Panc1 (cell line): ENCODE results near the gene KLK5. TPM values are rescaled to one million over a fixed set of nuclear protein-coding genes. Genes with fewer than 3 reads are reported as not detected.

Experiments
- ATAC-seq: fragments of 200-7000 bp; cut with Tn5 transposase; 2 replicates; pipeline ENCODE4 v1.9.1; 2020; ENCODE audit warnings: mild to moderate bottlenecking, moderate library complexity
- BruUV-seq: library from RNA; stranded (reverse); fragments of 400-500 nt; replicated peaks from 2 replicates; lab custom pipeline; 2021; lab: Mats Ljungman, UMichigan
- CTCF ChIA-PET: fragments of 300-600 bp; sonication (Branson Sonifier 250); formaldehyde crosslinking; loops from one replicate; lab custom pipeline; 2022; ENCODE audit warnings: antibody characterized with exemption; lab: Charles Lee
- POLR2A ChIA-PET: fragments of 300-600 bp; sonication (Branson Sonifier 250); formaldehyde crosslinking; loops from one replicate; lab custom pipeline; 2022; ENCODE audit warnings: antibody characterized with exemption; lab: Charles Lee
- DNase-seq: peaks from one replicate; pipeline ENCODE4 v3.0.0-alpha.2; 2010; ENCODE audit warnings: low read depth, low spot score
- H3K27ac ChIP-seq: 2 replicates; pipeline ENCODE4 v1.5.1; 2011; ENCODE audit warnings: mild to moderate bottlenecking, low read length, inconsistent platforms
- H3K27me3 ChIP-seq: fragments of 200-500 bp; sonication (Bioruptor generic); 2 replicates; pipeline ENCODE4 v1.6.0; 2014; ENCODE audit warnings: low read length, inconsistent platforms; ENCODE audit not compliant: control insufficient read depth, insufficient read depth
- H3K36me3 ChIP-seq: fragments of 200-500 bp; sonication (Bioruptor generic); 2 replicates; pipeline ENCODE4 v1.5.1; 2014; ENCODE audit warnings: inconsistent platforms, mild to moderate bottlenecking, low read length, moderate library complexity; ENCODE audit not compliant: control insufficient read depth, insufficient read depth
- H3K4me1 ChIP-seq: 2 replicates; pipeline ENCODE4 v1.5.1; 2011; ENCODE audit warnings: inconsistent platforms, mild to moderate bottlenecking, low read length, moderate library complexity; ENCODE audit not compliant: control insufficient read depth, insufficient read depth
- H3K4me3 ChIP-seq, 2 experiments: 2 replicates each; pipeline ENCODE4 v1.5.1; 2011 to 2012; ENCODE audit warnings: low read depth in 2 of 2, low read length in 2 of 2, mild to moderate bottlenecking in 2 of 2, inconsistent platforms in 1 of 2, moderate library complexity in 1 of 2
- H3K9me3 ChIP-seq: fragments of 200-500 bp; sonication (Bioruptor generic); 2 replicates; pipeline ENCODE4 v1.5.1; 2014; ENCODE audit warnings: low read depth, mild to moderate bottlenecking, inconsistent platforms, low read length, moderate library complexity; ENCODE audit not compliant: control insufficient read depth, insufficient read depth
- CTCF ChIP-seq: fragments of 450-650 bp; IDR thresholded peaks from 2 replicates; pipeline ENCODE4 v1.5.1; 2017; ENCODE audit warnings: mild to moderate bottlenecking
- POLR2AphosphoS5 ChIP-seq: IDR thresholded peaks from 2 replicates; pipeline ENCODE4 v1.6.1; 2012; ENCODE audit warnings: mild to moderate bottlenecking, low read depth, low read length, moderate library complexity
- SIN3A ChIP-seq: IDR thresholded peaks from 2 replicates; pipeline ENCODE4 v1.6.1; 2012; ENCODE audit warnings: low read depth, mild to moderate bottlenecking, low read length, moderate library complexity, borderline replicate concordance; ENCODE audit not compliant: insufficient read depth
- TCF7L2 ChIP-seq: IDR thresholded peaks from 2 replicates; pipeline ENCODE4 v1.6.1; 2011; ENCODE audit warnings: mild to moderate bottlenecking, low read depth, low read length, inconsistent platforms
- in situ Hi-C: cut with HindIII; loops from 2 replicates; pipeline ENCODE4 v1.10.0; 2016; ENCODE audit warnings: low sequenced_read_pairs, low pct_unique_long_range_greater_than_20kb
- intact Hi-C: fragments of 100-400 bp; cut with micrococcal nuclease; formaldehyde crosslinking; loops from one replicate; pipeline ENCODE4 v1.10.0; 2022; ENCODE audit not compliant: unreplicated experiment
- total RNA-seq: library from RNA; stranded (reverse); gene quantifications from one replicate; pipeline ENCODE4 v1.2.1, GENCODE V29; 2021; ENCODE audit not compliant: unreplicated experiment
- TF ChIP-seq, protein P1 (sequence below), 2 experiments: IDR thresholded peaks; 2 replicates each; pipeline ENCODE4 v1.6.1; 2011 to 2012; ENCODE audit warnings: low read depth in 2 of 2, control low read depth in 1 of 2, low read length in 1 of 2, mild to moderate bottlenecking in 1 of 2, moderate library complexity in 1 of 2; ENCODE audit not compliant: insufficient read depth in 1 of 2

Gene KLK5
- total RNA-seq, 1 experiment from 2014 or later: not detected

DNA sequence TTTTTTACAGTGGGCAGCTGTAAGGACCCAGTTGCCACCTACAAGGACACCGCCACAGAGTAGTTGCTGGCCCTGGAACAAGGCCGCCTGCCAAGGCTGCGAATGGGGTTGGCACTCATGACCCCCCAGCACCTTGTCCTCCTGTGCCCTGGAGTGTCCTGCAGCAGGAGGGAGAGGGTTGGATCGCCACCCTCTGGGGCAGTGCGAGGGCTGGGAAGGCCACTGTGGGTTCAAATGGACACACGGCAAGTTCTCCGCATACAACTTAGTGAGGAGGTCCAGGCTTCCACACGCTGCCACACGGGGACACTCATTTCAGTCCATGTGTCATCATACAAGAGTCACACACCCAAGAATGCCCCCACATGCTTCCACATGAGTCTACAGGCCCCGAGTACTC, 47.6 kb upstream of the KLK5 start:
- H3K27ac ChIP-seq: no peak overlapping the region
- no peaks in the 10 kb centered on the region for H3K4me1 ChIP-seq
- no peak for ATAC-seq
- no peak for TF ChIP-seq POLR2AphosphoS5
- H3K27me3 ChIP-seq: no peaks in the 10 kb centered on the region
- ChIA-PET CTCF (interaction anchor here (0.5 kb wide), 1 partner anchor 70 kb away, joined by 3 read pairs; no protein-coding TSS in a partner anchor), POLR2A (no interaction called here)
- no TSS peak for BruUV-seq
- in situ Hi-C loops (no loop called here), intact Hi-C loops (no loop called here)
- no peaks in the 10 kb centered on the region for H3K36me3 ChIP-seq
- DNase-seq: no peak
- no peaks in the 10 kb centered on the region for H3K9me3 ChIP-seq
- H3K4me3 ChIP-seq: no peak overlapping the region

- Histone ChIP-seq H3K36me3 (no peaks in the 10 kb centered on the region), H3K4me1 (no peaks in the 10 kb centered on the region), H3K27ac (no peak overlapping the region), H3K9me3 (no peaks in the 10 kb centered on the region), H3K27me3 (no peaks in the 10 kb centered on the region), H3K4me3 (no peak overlapping the region)
- in situ Hi-C loops: no loop called here
- intact Hi-C loops: no loop called here
- BruUV-seq: no TSS peak
- CTCF ChIA-PET: no interaction called here
- no peak for DNase-seq
- TF ChIP-seq SIN3A: no peak
- TF ChIP-seq TCF7L2: no peak
- TF ChIP-seq POLR2AphosphoS5: no peak
- TF ChIP-seq CTCF: no peak
- TF ChIP-seq, protein P1, sequence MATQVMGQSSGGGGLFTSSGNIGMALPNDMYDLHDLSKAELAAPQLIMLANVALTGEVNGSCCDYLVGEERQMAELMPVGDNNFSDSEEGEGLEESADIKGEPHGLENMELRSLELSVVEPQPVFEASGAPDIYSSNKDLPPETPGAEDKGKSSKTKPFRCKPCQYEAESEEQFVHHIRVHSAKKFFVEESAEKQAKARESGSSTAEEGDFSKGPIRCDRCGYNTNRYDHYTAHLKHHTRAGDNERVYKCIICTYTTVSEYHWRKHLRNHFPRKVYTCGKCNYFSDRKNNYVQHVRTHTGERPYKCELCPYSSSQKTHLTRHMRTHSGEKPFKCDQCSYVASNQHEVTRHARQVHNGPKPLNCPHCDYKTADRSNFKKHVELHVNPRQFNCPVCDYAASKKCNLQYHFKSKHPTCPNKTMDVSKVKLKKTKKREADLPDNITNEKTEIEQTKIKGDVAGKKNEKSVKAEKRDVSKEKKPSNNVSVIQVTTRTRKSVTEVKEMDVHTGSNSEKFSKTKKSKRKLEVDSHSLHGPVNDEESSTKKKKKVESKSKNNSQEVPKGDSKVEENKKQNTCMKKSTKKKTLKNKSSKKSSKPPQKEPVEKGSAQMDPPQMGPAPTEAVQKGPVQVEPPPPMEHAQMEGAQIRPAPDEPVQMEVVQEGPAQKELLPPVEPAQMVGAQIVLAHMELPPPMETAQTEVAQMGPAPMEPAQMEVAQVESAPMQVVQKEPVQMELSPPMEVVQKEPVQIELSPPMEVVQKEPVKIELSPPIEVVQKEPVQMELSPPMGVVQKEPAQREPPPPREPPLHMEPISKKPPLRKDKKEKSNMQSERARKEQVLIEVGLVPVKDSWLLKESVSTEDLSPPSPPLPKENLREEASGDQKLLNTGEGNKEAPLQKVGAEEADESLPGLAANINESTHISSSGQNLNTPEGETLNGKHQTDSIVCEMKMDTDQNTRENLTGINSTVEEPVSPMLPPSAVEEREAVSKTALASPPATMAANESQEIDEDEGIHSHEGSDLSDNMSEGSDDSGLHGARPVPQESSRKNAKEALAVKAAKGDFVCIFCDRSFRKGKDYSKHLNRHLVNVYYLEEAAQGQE (IDR thresholded peaks at IDR 0.05; ENCODE audit: insufficient read depth in 1 of 2, low read depth in 2 of 2, low read length in 1 of 2): no peak
- ATAC-seq: no peak
- POLR2A ChIA-PET: no interaction called here
These were observed 45.8 kb upstream of the KLK5 start for GRCh38 chr19:50998686-50999085.

GRCh38 chr19:50998061-50998460, 45.2 kb upstream of the KLK5 start:
- no TSS peak for BruUV-seq
- DNase-seq: no peak
- TF ChIP-seq POLR2AphosphoS5 (no peak), TCF7L2 (no peak), CTCF (no peak), SIN3A (no peak)
- TF ChIP-seq, protein P1 (IDR thresholded peaks at IDR 0.05; ENCODE audit: insufficient read depth in 1 of 2, low read depth in 2 of 2, low read length in 1 of 2): no peak
- ChIA-PET CTCF (no interaction called here), POLR2A (no interaction called here)
- Histone ChIP-seq H3K4me1 (no peaks in the 10 kb centered on the region), H3K9me3 (no peaks in the 10 kb centered on the region), H3K27ac (no peak overlapping the region), H3K36me3 (no peaks in the 10 kb centered on the region), H3K4me3 (no peak overlapping the region), H3K27me3 (no peaks in the 10 kb centered on the region)
- in situ Hi-C loops (no loop called here), intact Hi-C loops (no loop called here)
- ATAC-seq: no peak
